SU-DHL-6 (cell line): Measurements from ENCODE around the gene WDR86.

Experiments
- H2AFZ ChIP-seq: fragments of 200-600 bp; sonication (generic); 2 replicates; pipeline ENCODE4 v1.6.1; 2014; ENCODE audit warnings: low read depth, mild to moderate bottlenecking, moderate library complexity, mixed read lengths, antibody characterized with exemption, low read length; ENCODE audit not compliant: severe bottlenecking
- H3F3A ChIP-seq: fragments of 200-600 bp; shearing (Covaris generic); 2 replicates; pipeline ENCODE4 v1.6.0; 2016; ENCODE audit warnings: antibody characterized with exemption, mild to moderate bottlenecking; ENCODE audit not compliant: insufficient read depth
- H3K27ac ChIP-seq: fragments of 200-600 bp; sonication (generic); 2 replicates; pipeline ENCODE4 v1.5.1; 2016; ENCODE audit warnings: low read depth, mild to moderate bottlenecking, low read length, moderate library complexity, mixed read lengths
- H3K27me3 ChIP-seq: fragments of 200-600 bp; sonication (generic), shearing (Covaris generic); 2 replicates; pipeline ENCODE4 v1.6.0; 2014; ENCODE audit warnings: mild to moderate bottlenecking, low read length
- H3K36me3 ChIP-seq: fragments of 200-600 bp; sonication (generic); 2 replicates; pipeline ENCODE4 v1.6.1; 2014; ENCODE audit warnings: mild to moderate bottlenecking, low read length, mixed read lengths
- H3K4me2 ChIP-seq: fragments of 300-600, 200-600 bp; shearing (Covaris generic), sonication (generic); 2 replicates; pipeline ENCODE4 v1.6.0; 2014; ENCODE audit warnings: low read length, low read depth, mild to moderate bottlenecking; ENCODE audit not compliant: poor library complexity, severe bottlenecking
- H3K4me3 ChIP-seq: fragments of 200-600 bp; sonication (generic); 2 replicates; pipeline ENCODE4 v1.5.1; 2014; ENCODE audit warnings: antibody characterized with exemption, low read length, mild to moderate bottlenecking, mixed read lengths; ENCODE audit not compliant: insufficient read depth, poor library complexity, severe bottlenecking
- H3K79me2 ChIP-seq: fragments of 200-600 bp; sonication (generic); 2 replicates; pipeline ENCODE4 v1.6.1; 2014; ENCODE audit warnings: mild to moderate bottlenecking, low read length, moderate library complexity; ENCODE audit not compliant: insufficient read depth
- H3K9ac ChIP-seq: fragments of 200-600 bp; sonication (generic); 2 replicates; pipeline ENCODE4 v1.7.0; 2014; ENCODE audit warnings: mild to moderate bottlenecking, low read length
- H3K9me2 ChIP-seq: fragments of 200-600 bp; sonication (generic); replicated peaks from 2 replicates; pipeline ENCODE4 v1.6.1; 2014; ENCODE audit warnings: low read length; ENCODE audit not compliant: insufficient read depth
- H3K9me3 ChIP-seq: fragments of 200-600 bp; sonication (generic); 2 replicates; pipeline ENCODE4 v1.6.1; 2014; ENCODE audit warnings: low read length, mixed read lengths; ENCODE audit not compliant: insufficient read depth
- H4K20me1 ChIP-seq: fragments of 200-600 bp; sonication (generic); 2 replicates; pipeline ENCODE4 v1.6.1; 2014; ENCODE audit warnings: low read depth, mild to moderate bottlenecking, antibody characterized with exemption, low read length, moderate library complexity, mixed read lengths
- CTCF ChIP-seq: fragments of 200-600 bp; sonication (generic); IDR thresholded peaks from one replicate; pipeline ENCODE4 v1.5.1; 2017; ENCODE audit warnings: antibody characterized with exemption, mild to moderate bottlenecking, low read length, moderate library complexity; ENCODE audit not compliant: insufficient read depth, poor library complexity, severe bottlenecking
- EZH2phosphoT487 ChIP-seq: fragments of 200-600 bp; sonication (generic), shearing (Covaris generic); conservative IDR thresholded peaks from 2 replicates; pipeline ENCODE4 v1.6.1; 2018; ENCODE audit warnings: mild to moderate bottlenecking, antibody characterized with exemption, low read length, moderate library complexity, mixed read lengths

WDR86 gene

GRCh38 chr7:151423936-151424335 lies 14.1 kb upstream of the WDR86 start:
- Histone ChIP-seq H3K9me3 (no peaks in the 10 kb centered on the region; the same call in 1 of the 2 replicates), H3K4me2 (no peak overlapping the region), H3K79me2 (no peaks in the 10 kb centered on the region), H3K4me3 (no peak overlapping the region), H3K36me3 (no peaks in the 10 kb centered on the region), H3K27me3 (no peaks in the 10 kb centered on the region), H2AFZ (no peak overlapping the region), H4K20me1 (no peaks in the 10 kb centered on the region), H3K27ac (no peak overlapping the region), H3F3A (no peaks in the 10 kb centered on the region), H3K9me2 (no peaks in the 10 kb centered on the region), H3K9ac (no peak overlapping the region)
- TF ChIP-seq EZH2phosphoT487 (no peak), CTCF (no peak)

- no peak for TF ChIP-seq EZH2phosphoT487
- Histone ChIP-seq H4K20me1 (no peaks in the 10 kb centered on the region), H2AFZ (no peak overlapping the region), H3F3A (no peaks in the 10 kb centered on the region), H3K36me3 (no peaks in the 10 kb centered on the region), H3K27ac (no peak overlapping the region), H3K9me2 (no peaks in the 10 kb centered on the region), H3K27me3 (no peaks in the 10 kb centered on the region), H3K4me2 (no peak overlapping the region), H3K9ac (no peak overlapping the region), H3K4me3 (no peak overlapping the region), H3K79me2 (no peaks in the 10 kb centered on the region), H3K9me3 (no peaks in the 10 kb centered on the region; the same call in 1 of the 2 replicates)
Measured at GRCh38 chr7:151423226-151423625, 13.4 kb upstream of the WDR86 start.

- Histone ChIP-seq H3F3A (no peaks in the 10 kb centered on the region), H3K36me3 (no peaks in the 10 kb centered on the region), H3K9ac (no peak overlapping the region), H3K79me2 (no peaks in the 10 kb centered on the region), H4K20me1 (no peaks in the 10 kb centered on the region), H3K9me2 (no peaks in the 10 kb centered on the region), H3K27ac (no peak overlapping the region), H3K9me3 (no peaks in the 10 kb centered on the region; the same call in 1 of the 2 replicates), H2AFZ (no peak overlapping the region), H3K4me2 (no peak overlapping the region), H3K4me3 (no peak overlapping the region), H3K27me3 (no peaks in the 10 kb centered on the region)
- no peak for TF ChIP-seq CTCF
- TF ChIP-seq EZH2phosphoT487 = no peak
Measured at GRCh38 chr7:151422212-151422611, 12.4 kb upstream of the WDR86 start.

GRCh38 chr7:151420144-151420543 lies 10.3 kb upstream of the WDR86 start:
- H3K4me2 ChIP-seq = no peak overlapping the region
- H3K9me3 ChIP-seq = no peaks in the 10 kb centered on the region; the same call in 1 of the 2 replicates
- H3K9ac ChIP-seq = no peak overlapping the region
- H3K79me2 ChIP-seq = no peaks in the 10 kb centered on the region
- no peak overlapping the region for H3K4me3 ChIP-seq
- H3K27me3 ChIP-seq = no peaks in the 10 kb centered on the region
- no peak overlapping the region for H2AFZ ChIP-seq
- TF ChIP-seq CTCF (no peak), EZH2phosphoT487 (no peak)
- no peak overlapping the region for H3K27ac ChIP-seq
- H3K36me3 ChIP-seq = no peaks in the 10 kb centered on the region
- H4K20me1 ChIP-seq = no peaks in the 10 kb centered on the region
- no peaks in the 10 kb centered on the region for H3F3A ChIP-seq
- H3K9me2 ChIP-seq = no peaks in the 10 kb centered on the region
